ENCODE measurements around the gene OTOF. TPM values are rescaled to one million over a fixed set of nuclear protein-coding genes. Genes with fewer than 3 reads are reported as not detected.

OTOF gene
- total and polyA plus RNA-seq, 2 of the 13 experiments (the other 11 are each of a cell fraction or from before 2014, with no cell fraction given) = 0.04 TPM; not detected in 1

GRCh38 chr2:26489213-26489850 lies 11.4 kb upstream of the OTOF start:
- H3K4me1 ChIP-seq (ENCODE audit: insufficient read depth, low read length) = no peaks in the 10 kb centered on the region
- FAIRE-seq = no peak
- H3K9ac ChIP-seq (ENCODE audit: insufficient read depth, low read depth, low read length) = no peak overlapping the region
- no peak for DNase-seq (ENCODE audit: low spot score)
- BruUV-seq (replicated peaks) = no TSS peak
- no peaks in the 10 kb centered on the region for H4K20me1 ChIP-seq (ENCODE audit: insufficient read depth, low read length)
- no peak overlapping the region for H3K4me2 ChIP-seq (ENCODE audit: low read depth, low read length)
- 36% methylated on average over 12 of the region's 19 CpGs for WGBS (ENCODE audit: low lambda C conversion rate)
- H3K27ac ChIP-seq (ENCODE audit: extremely low read length, insufficient read depth, low read length) = no peak overlapping the region
- in situ Hi-C loops (cut with HindIII; ENCODE audit: extremely low pct_ligation_motif_present, low pct_unique_long_range_greater_than_20kb) = no loop called here
- no peaks in the 10 kb centered on the region for H3K79me2 ChIP-seq (ENCODE audit: insufficient read depth, low read length)
- peaks cover 3 to 83% of the 10 kb centered on the region in 2 experiments; a peak in 4 of 5 replicates for H3K27me3 ChIP-seq (ENCODE audit: control insufficient read depth in 1 of 2, insufficient read depth in 2 of 2, low read length in 2 of 2)
- no peak overlapping the region for H2AFZ ChIP-seq (ENCODE audit: low read length)
- intact Hi-C loops (cut with micrococcal nuclease; ENCODE audit: unreplicated experiment) = no loop called here
- ChIA-PET POLR2A (no interaction called here), CTCF (ENCODE audit: low intra/inter-chr PET ratio, low total read pairs) (no interaction called here)
- no peaks in the 10 kb centered on the region for H3K9me3 ChIP-seq (ENCODE audit: low read length)
- no peak for TF ChIP-seq XRCC5 (optimal IDR thresholded peaks at IDR 0.05; ENCODE audit: low read length)
- no peak for TF ChIP-seq ZNF816 (CRISPR knock-in tag; IDR thresholded peaks at IDR 0.05; ENCODE audit: borderline replicate concordance)
- TF ChIP-seq, protein P1, sequence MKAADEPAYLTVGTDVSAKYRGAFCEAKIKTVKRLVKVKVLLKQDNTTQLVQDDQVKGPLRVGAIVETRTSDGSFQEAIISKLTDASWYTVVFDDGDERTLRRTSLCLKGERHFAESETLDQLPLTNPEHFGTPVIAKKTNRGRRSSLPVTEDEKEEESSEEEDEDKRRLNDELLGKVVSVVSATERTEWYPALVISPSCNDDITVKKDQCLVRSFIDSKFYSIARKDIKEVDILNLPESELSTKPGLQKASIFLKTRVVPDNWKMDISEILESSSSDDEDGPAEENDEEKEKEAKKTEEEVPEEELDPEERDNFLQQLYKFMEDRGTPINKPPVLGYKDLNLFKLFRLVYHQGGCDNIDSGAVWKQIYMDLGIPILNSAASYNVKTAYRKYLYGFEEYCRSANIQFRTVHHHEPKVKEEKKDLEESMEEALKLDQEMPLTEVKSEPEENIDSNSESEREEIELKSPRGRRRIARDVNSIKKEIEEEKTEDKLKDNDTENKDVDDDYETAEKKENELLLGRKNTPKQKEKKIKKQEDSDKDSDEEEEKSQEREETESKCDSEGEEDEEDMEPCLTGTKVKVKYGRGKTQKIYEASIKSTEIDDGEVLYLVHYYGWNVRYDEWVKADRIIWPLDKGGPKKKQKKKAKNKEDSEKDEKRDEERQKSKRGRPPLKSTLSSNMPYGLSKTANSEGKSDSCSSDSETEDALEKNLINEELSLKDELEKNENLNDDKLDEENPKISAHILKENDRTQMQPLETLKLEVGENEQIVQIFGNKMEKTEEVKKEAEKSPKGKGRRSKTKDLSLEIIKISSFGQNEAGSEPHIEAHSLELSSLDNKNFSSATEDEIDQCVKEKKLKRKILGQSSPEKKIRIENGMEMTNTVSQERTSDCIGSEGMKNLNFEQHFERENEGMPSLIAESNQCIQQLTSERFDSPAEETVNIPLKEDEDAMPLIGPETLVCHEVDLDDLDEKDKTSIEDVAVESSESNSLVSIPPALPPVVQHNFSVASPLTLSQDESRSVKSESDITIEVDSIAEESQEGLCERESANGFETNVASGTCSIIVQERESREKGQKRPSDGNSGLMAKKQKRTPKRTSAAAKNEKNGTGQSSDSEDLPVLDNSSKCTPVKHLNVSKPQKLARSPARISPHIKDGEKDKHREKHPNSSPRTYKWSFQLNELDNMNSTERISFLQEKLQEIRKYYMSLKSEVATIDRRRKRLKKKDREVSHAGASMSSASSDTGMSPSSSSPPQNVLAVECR (CRISPR knock-in tag; IDR thresholded peaks at IDR 0.05; ENCODE audit: borderline replicate concordance) = no peak
- no peak for TF ChIP-seq ZBTB33 (CRISPR knock-in tag; IDR thresholded peaks at IDR 0.05)
- TF ChIP-seq ZNF121 (CRISPR knock-in tag; IDR thresholded peaks at IDR 0.05) = no peak
- no peak for TF ChIP-seq ZNF292 (CRISPR knock-in tag; IDR thresholded peaks at IDR 0.05; ENCODE audit: borderline replicate concordance, low read depth)
- no peak for TF ChIP-seq KLF12 (CRISPR knock-in tag; IDR thresholded peaks at IDR 0.05; ENCODE audit: borderline replicate concordance)
- no peak for TF ChIP-seq RXRB (CRISPR knock-in tag; IDR thresholded peaks at IDR 0.05; ENCODE audit: borderline replicate concordance)
- TF ChIP-seq GATAD2A (CRISPR knock-in tag; IDR thresholded peaks at IDR 0.05) = no peak
- TF ChIP-seq MBNL3 (CRISPR knock-in tag; conservative IDR thresholded peaks at IDR 0.05) = no peak
- no peak for ATAC-seq
- no peak overlapping the region for H3K4me3 ChIP-seq (replicated peaks in 1 of 3; ENCODE audit: insufficient read depth in 1 of 3, low read depth in 2 of 3, low read length in 3 of 3)
- H3K36me3 ChIP-seq (replicated peaks in 1 of 2; ENCODE audit: control insufficient read depth in 1 of 2, insufficient read depth in 2 of 2, low read length in 2 of 2) = no peaks in the 10 kb centered on the region

Measured in HepG2 (cell line).